ENCODE measurements around the gene OR56A1.

OR56A1 gene

DNA sequence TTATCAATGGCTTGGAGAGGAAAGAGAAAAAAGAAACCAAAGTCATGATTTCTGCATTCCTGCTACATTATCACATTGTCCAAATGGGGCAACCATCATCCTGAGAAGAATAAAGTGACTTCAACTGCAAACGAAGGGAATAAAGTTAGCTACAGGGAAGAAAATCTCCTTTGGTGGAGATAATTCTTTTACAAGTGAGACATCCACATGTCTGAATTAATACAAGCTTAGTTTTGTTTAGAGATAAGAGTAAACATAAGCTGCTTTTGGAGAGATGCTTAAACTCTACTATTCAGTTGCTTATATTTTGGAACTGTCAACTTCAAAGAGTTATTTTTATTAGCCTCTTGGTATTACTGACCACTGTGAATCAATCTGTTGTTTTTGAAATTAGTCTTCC is 43.7 kb downstream of the OR56A1 start, which contains the start of gene OR52L1:
Gene OR52L1 (minus strand): TSS at position 101 of the 400 bp plus-strand sequence. CDS start 55 bp downstream, at position 46.
- no peak for DNase-seq

DNA sequence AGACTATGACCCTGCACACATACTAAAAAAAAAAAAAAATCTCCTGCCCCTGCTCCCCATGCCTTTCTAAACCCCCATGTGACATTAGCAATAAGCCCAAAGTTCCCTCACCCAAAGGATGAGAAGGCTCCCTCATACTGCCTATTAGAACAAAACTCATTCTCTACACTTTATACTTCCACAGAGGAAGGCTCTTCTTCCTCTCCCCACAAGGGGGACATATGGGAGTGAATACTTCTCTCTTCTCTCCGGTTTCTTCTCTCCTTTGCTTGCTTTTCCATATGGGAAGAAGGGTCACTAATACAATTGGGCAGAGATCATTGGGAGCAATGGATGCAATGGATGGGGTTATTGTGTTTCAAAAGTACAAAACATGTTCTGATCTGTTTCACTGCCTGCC is 47.1 kb downstream of the OR56A1 start:
- no peak for DNase-seq

DNA sequence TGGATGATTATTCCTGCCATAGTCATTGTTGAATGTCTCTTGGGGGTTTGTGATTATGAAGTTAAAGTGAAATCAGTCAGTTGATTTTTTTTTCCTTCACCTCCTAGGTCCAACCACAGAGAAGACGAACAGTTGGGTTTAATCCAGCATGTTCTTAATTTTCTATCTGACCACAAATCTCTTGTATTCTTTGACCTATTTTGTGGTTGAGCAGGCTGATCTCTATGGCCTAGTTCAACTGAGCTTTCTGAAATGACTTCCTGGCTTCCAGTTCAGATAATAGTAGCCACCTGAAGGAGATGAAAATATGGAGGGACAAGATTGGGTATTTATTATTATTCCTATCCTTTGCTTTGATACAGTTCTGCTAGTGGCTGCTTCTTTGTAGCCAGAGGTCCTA is 57.0 kb downstream of the OR56A1 start:
- DNase-seq: no peak

All from GOT3 (cell line).